GM23248 (cell line): ENCODE measurements around the gene STK40.

ENCODE experiments used
- EZH2 ChIP-seq: fragments of 200-600 bp; sonication (generic); IDR thresholded peaks from 2 replicates; pipeline ENCODE4 v1.6.1; 2018; ENCODE audit warnings: antibody characterized with exemption, mild to moderate bottlenecking; ENCODE audit not compliant: insufficient read depth, poor library complexity, severe bottlenecking
- EZH2phosphoT487 ChIP-seq: fragments of 200-600 bp; sonication (generic); IDR thresholded peaks from 2 replicates; pipeline ENCODE4 v1.6.1; 2018; ENCODE audit warnings: antibody characterized with exemption, moderate library complexity, mild to moderate bottlenecking, low read depth; ENCODE audit not compliant: insufficient read depth

- TF ChIP-seq EZH2 (no peak), EZH2phosphoT487 (no peak)
These were observed 46.1 kb downstream of the STK40 start for GRCh38 chr1:36339615-36340014.
